Measurements from ENCODE around the gene ZPBP2. TPM values are rescaled to one million over a fixed set of nuclear protein-coding genes. Genes with fewer than 3 reads are reported as not detected.
A peak's percentile ranks its signal among the peaks of the same experiment; 100 is the strongest.

Gene ZPBP2
- total RNA-seq, 2 experiments from 2014 or later: 0.19 to 0.34 TPM

- no peaks in the 10 kb centered on the region for H3K27me3 Mint-ChIP-seq
- intact Hi-C loops (cut with DNase I, micrococcal nuclease): no loop called here
- H3K4me3 Mint-ChIP-seq: no peak overlapping the region
- ChIA-PET POLR2A (no interaction called here), CTCF (no interaction called here)
- H3K9me3 Mint-ChIP-seq (ENCODE audit: low read depth): no peaks in the 10 kb centered on the region
- no peak for DNase-seq
- peaks cover 13% of the 10 kb centered on the region for H3K4me1 Mint-ChIP-seq
- ATAC-seq: no peak
- no peak overlapping the region for H3K27ac Mint-ChIP-seq
- peaks cover 26% of the 10 kb centered on the region for H3K36me3 Mint-ChIP-seq (ENCODE audit: low read depth)
These were observed 46.0 kb downstream of the ZPBP2 start for GRCh38 chr17:39913989-39914388.

GRCh38 chr17:39915559-39915958, 47.6 kb downstream of the ZPBP2 start:
- ATAC-seq (no peak), DNase-seq (no peak)
- intact Hi-C loops (cut with DNase I, micrococcal nuclease): no loop called here
- Mint-ChIP-seq H3K9me3 (ENCODE audit: low read depth) (no peaks in the 10 kb centered on the region), H3K27ac (no peak overlapping the region), H3K4me1 (peaks cover 24% of the 10 kb centered on the region), H3K4me3 (no peak overlapping the region), H3K27me3 (no peaks in the 10 kb centered on the region), H3K36me3 (ENCODE audit: low read depth) (peaks cover 26% of the 10 kb centered on the region)
- POLR2A ChIA-PET: interaction anchor here (0.6 kb wide), 1 partner anchor 14 kb away, joined by 6 read pairs; no protein-coding TSS in a partner anchor
- CTCF ChIA-PET: interaction anchor here (0.6 to 0.7 kb wide), 4 partner anchors 16 to 414 kb away, joined by 3 to 4 read pairs (median 3); no protein-coding TSS in a partner anchor

GRCh38 chr17:39916918-39917317, 48.9 kb downstream of the ZPBP2 start:
- ATAC-seq (no peak), DNase-seq (no peak)
- ChIA-PET CTCF (no interaction called here), POLR2A (no interaction called here)
- intact Hi-C loops (cut with DNase I, micrococcal nuclease): no loop called here
- H3K27me3 Mint-ChIP-seq: no peaks in the 10 kb centered on the region
- H3K4me1 Mint-ChIP-seq: peaks cover 37% of the 10 kb centered on the region
- H3K36me3 Mint-ChIP-seq (ENCODE audit: low read depth): peaks cover 27% of the 10 kb centered on the region
- H3K4me3 Mint-ChIP-seq: no peak overlapping the region
- peak overlapping the region; percentile 49 for H3K27ac Mint-ChIP-seq
- no peaks in the 10 kb centered on the region for H3K9me3 Mint-ChIP-seq (ENCODE audit: low read depth)

- no peak for DNase-seq
- Mint-ChIP-seq H3K27ac (no peak overlapping the region), H3K27me3 (no peaks in the 10 kb centered on the region), H3K9me3 (ENCODE audit: low read depth) (no peaks in the 10 kb centered on the region), H3K36me3 (ENCODE audit: low read depth) (peaks cover 34% of the 10 kb centered on the region), H3K4me1 (peaks cover 57% of the 10 kb centered on the region), H3K4me3 (no peak overlapping the region)
- ChIA-PET CTCF (interaction anchor here (0.5 to 0.9 kb wide), 2 partner anchors 62 to 165 kb away, joined by 3 to 5 read pairs; partner anchors contain the start of gene PSMD3), POLR2A (no interaction called here)
- no peak for ATAC-seq
- intact Hi-C loops (cut with DNase I, micrococcal nuclease): no loop called here
These were observed 51.2 kb downstream of the ZPBP2 start for GRCh38 chr17:39919087-39919683.

- ChIA-PET POLR2A (interaction anchor here (0.6 kb wide), 1 partner anchor 521 kb away, joined by 3 read pairs; no protein-coding TSS in a partner anchor), CTCF (interaction anchor here (0.7 kb wide), 1 partner anchor 298 kb away, joined by 3 read pairs; no protein-coding TSS in a partner anchor)
- intact Hi-C loops (cut with DNase I, micrococcal nuclease): loop anchor here in 1 of 2 experiments (10.0 kb wide), 2 partner anchors 516 to 1944 kb away; partner anchors contain the start of genes FBXL20 and KLHL11
- peak overlapping the region; percentile 79 for H3K27ac Mint-ChIP-seq
- no peak overlapping the region for H3K4me3 Mint-ChIP-seq
- H3K27me3 Mint-ChIP-seq: no peaks in the 10 kb centered on the region
- ATAC-seq (peak; percentile 70), DNase-seq (peak; percentile 78)
- no peaks in the 10 kb centered on the region for H3K9me3 Mint-ChIP-seq (ENCODE audit: low read depth)
- H3K4me1 Mint-ChIP-seq: peaks cover 70% of the 10 kb centered on the region
- peaks cover 34% of the 10 kb centered on the region for H3K36me3 Mint-ChIP-seq (ENCODE audit: low read depth)
These were observed 52.5 kb downstream of the ZPBP2 start for GRCh38 chr17:39920218-39921210.

- H3K4me1 Mint-ChIP-seq: peaks cover 78% of the 10 kb centered on the region
- peak; percentile 69 for ATAC-seq
- H3K27ac Mint-ChIP-seq: peak overlapping the region; percentile 79
- no peaks in the 10 kb centered on the region for H3K9me3 Mint-ChIP-seq (ENCODE audit: low read depth)
- POLR2A ChIA-PET: interaction anchor here (0.6 kb wide), 1 partner anchor 522 kb away, joined by 3 read pairs; no protein-coding TSS in a partner anchor
- no peak overlapping the region for H3K4me3 Mint-ChIP-seq
- intact Hi-C loops (cut with DNase I, micrococcal nuclease): loop anchor here in 1 of 2 experiments (10.0 kb wide), 2 partner anchors 517 to 1943 kb away; partner anchors contain the start of genes FBXL20 and KLHL11
- no peaks in the 10 kb centered on the region for H3K27me3 Mint-ChIP-seq
- CTCF ChIA-PET: interaction anchor here (0.6 to 0.7 kb wide), 2 partner anchors 267 to 299 kb away, joined by 3 read pairs; no protein-coding TSS in a partner anchor
- peak; percentile 57 for DNase-seq
- H3K36me3 Mint-ChIP-seq (ENCODE audit: low read depth): peaks cover 34% of the 10 kb centered on the region
These were observed 53.3 kb downstream of the ZPBP2 start for GRCh38 chr17:39921323-39921722.

- Mint-ChIP-seq H3K27me3 (no peaks in the 10 kb centered on the region), H3K4me1 (peaks cover 75% of the 10 kb centered on the region), H3K4me3 (no peak overlapping the region), H3K9me3 (ENCODE audit: low read depth) (no peaks in the 10 kb centered on the region), H3K27ac (peak overlapping the region; percentile 79), H3K36me3 (ENCODE audit: low read depth) (peaks cover 32% of the 10 kb centered on the region)
- ATAC-seq (no peak), DNase-seq (no peak)
- ChIA-PET CTCF (interaction anchor here (0.6 kb wide), 1 partner anchor 268 kb away, joined by 3 read pairs; no protein-coding TSS in a partner anchor), POLR2A (no interaction called here)
- intact Hi-C loops (cut with DNase I, micrococcal nuclease): loop anchor here in 1 of 2 experiments (10.0 kb wide), 2 partner anchors 517 to 1943 kb away; partner anchors contain the start of genes FBXL20 and KLHL11
These were observed 54.0 kb downstream of the ZPBP2 start for GRCh38 chr17:39922006-39922405.

GRCh38 chr17:39923230-39923629, 55.2 kb downstream of the ZPBP2 start:
- Mint-ChIP-seq H3K27ac (peak overlapping the region; percentile 63), H3K4me1 (peaks cover 75% of the 10 kb centered on the region), H3K9me3 (ENCODE audit: low read depth) (no peaks in the 10 kb centered on the region), H3K27me3 (no peaks in the 10 kb centered on the region), H3K4me3 (no peak overlapping the region), H3K36me3 (ENCODE audit: low read depth) (peaks cover 27% of the 10 kb centered on the region)
- ATAC-seq: no peak
- intact Hi-C loops (cut with DNase I, micrococcal nuclease): loop anchor here in 1 of 2 experiments (10.0 kb wide), 2 partner anchors 518 to 1942 kb away; partner anchors contain the start of genes FBXL20 and KLHL11
- ChIA-PET CTCF (interaction anchor here (0.7 kb wide), 1 partner anchor 14 kb away, joined by 3 read pairs; no protein-coding TSS in a partner anchor), POLR2A (no interaction called here)
- no peak for DNase-seq

GRCh38 chr17:39923836-39924690, 56.1 kb downstream of the ZPBP2 start:
- H3K36me3 Mint-ChIP-seq (ENCODE audit: low read depth): peaks cover 25% of the 10 kb centered on the region
- peaks cover 76% of the 10 kb centered on the region for H3K4me1 Mint-ChIP-seq
- intact Hi-C loops (cut with DNase I, micrococcal nuclease): loop anchor here in 1 of 2 experiments (10.0 kb wide), 2 partner anchors 519 to 1941 kb away; partner anchors contain the start of genes FBXL20 and KLHL11
- no peaks in the 10 kb centered on the region for H3K27me3 Mint-ChIP-seq
- CTCF ChIA-PET: no interaction called here
- no peaks in the 10 kb centered on the region for H3K9me3 Mint-ChIP-seq (ENCODE audit: low read depth)
- POLR2A ChIA-PET: no interaction called here
- DNase-seq: no peak
- no peak for ATAC-seq
- peak overlapping the region; percentile 85 for H3K4me3 Mint-ChIP-seq
- H3K27ac Mint-ChIP-seq: peak overlapping the region; percentile 75

- Mint-ChIP-seq H3K9me3 (ENCODE audit: low read depth) (no peaks in the 10 kb centered on the region), H3K27me3 (no peaks in the 10 kb centered on the region), H3K36me3 (ENCODE audit: low read depth) (peaks cover 22% of the 10 kb centered on the region), H3K4me1 (peaks cover 79% of the 10 kb centered on the region), H3K27ac (peak overlapping the region; percentile 75), H3K4me3 (peak overlapping the region; percentile 85)
- ATAC-seq (no peak), DNase-seq (no peak)
- ChIA-PET POLR2A (no interaction called here), CTCF (no interaction called here)
- intact Hi-C loops (cut with DNase I, micrococcal nuclease): loop anchor here (5.0 to 10.0 kb wide), 3 partner anchors 152 to 1940 kb away; partner anchors contain the start of genes FBXL20 (in 1 of the 2) and KLHL11 (in 1 of the 2)
These were observed 56.7 kb downstream of the ZPBP2 start for GRCh38 chr17:39924691-39925055.
